Gastroesophageal sphincter (tissue), 4 donors: Measurements from ENCODE around the gene MESD. TPM values are rescaled to one million over a fixed set of nuclear protein-coding genes. Genes with fewer than 3 reads are reported as not detected.
A peak's percentile ranks its signal among the peaks of the same experiment; 100 is the strongest.

Source experiments
- ATAC-seq: fragments of 150-250 bp; one replicate; pipeline ENCODE4 v1.9.1; 2016; ENCODE audit warnings: mild to moderate bottlenecking, moderate library complexity
- H3K27ac ChIP-seq, 4 donors: fragments of 200-600 bp; sonication (generic) in 3 of 4; 1 replicate in 3 of 4; 2 replicates in 1 of 4; pipeline ENCODE4 v1.5.1; 2016 to 2019
- H3K27me3 ChIP-seq: fragments of 200-600 bp; sonication (generic); one replicate; pipeline ENCODE4 v1.5.1; 2019
- H3K36me3 ChIP-seq, 2 donors: fragments of 200-600 bp; sonication (generic); one replicate each; pipeline ENCODE4 v1.5.1; 2019; ENCODE audit warnings: control low read depth in 1 of 2
- H3K4me1 ChIP-seq, 3 donors: fragments of 200-600 bp; sonication (generic); 1 replicate in 2 of 3; 2 replicates in 1 of 3; pipeline ENCODE4 v1.5.1; 2016 to 2019; ENCODE audit warnings: control low read depth in 2 of 3
- H3K4me3 ChIP-seq, 2 donors: fragments of 200-600 bp; sonication (generic); one replicate each; pipeline ENCODE4 v1.5.1; 2019; ENCODE audit warnings: mild to moderate bottlenecking in 1 of 2, moderate library complexity in 1 of 2
- H3K9me3 ChIP-seq, 3 donors: fragments of 200-600 bp; sonication (generic); one replicate each; pipeline ENCODE4 v1.5.1; 2017 to 2019; ENCODE audit warnings: control low read depth in 2 of 3
- EP300 ChIP-seq: sonication (generic); formaldehyde crosslinking; IDR thresholded peaks from one replicate; pipeline ENCODE4 v1.6.1; 2017; ENCODE audit warnings: antibody characterized with exemption, mild to moderate bottlenecking
- POLR2A ChIP-seq, 2 donors: fragments of 450-650 bp; IDR thresholded peaks; one replicate each; pipeline ENCODE4 v1.6.1; 2017; ENCODE audit warnings: antibody characterized with exemption in 2 of 2, mild to moderate bottlenecking in 2 of 2, moderate library complexity in 1 of 2
- POLR2AphosphoS5 ChIP-seq: sonication (generic); formaldehyde crosslinking; IDR thresholded peaks from one replicate; pipeline ENCODE4 v1.6.1; 2017; ENCODE audit warnings: antibody characterized with exemption
- WGBS, 2 donors: methylation state at CpG; one replicate each; pipeline ENCODE4 v1.1.5; 2018; ENCODE audit warnings: low coverage in 1 of 2; 5-methylcytosine and 5-hydroxymethylcytosine counted together
- total RNA-seq, 4 donors: library from RNA; depleted of rRNA; stranded (reverse); fragments of >200 nt; gene quantifications; one replicate each; pipeline ENCODE4 v1.1.0, GENCODE V29; 2016
- TF ChIP-seq, protein P1 (sequence below), 4 experiments: fragments of 200-600 bp in 2 of 4; fragments of 450-650 bp in 2 of 4; sonication (generic) in 1 of 4; IDR thresholded peaks; one replicate each; pipeline ENCODE4 v1.5.1; 2017 to 2019; ENCODE audit warnings: antibody characterized with exemption in 4 of 4, mild to moderate bottlenecking in 2 of 4, moderate library complexity in 2 of 4

The MESD gene
- total RNA-seq, 4 donors from 2014 or later = 16.2 to 26.9 (median 20.1) TPM

DNA sequence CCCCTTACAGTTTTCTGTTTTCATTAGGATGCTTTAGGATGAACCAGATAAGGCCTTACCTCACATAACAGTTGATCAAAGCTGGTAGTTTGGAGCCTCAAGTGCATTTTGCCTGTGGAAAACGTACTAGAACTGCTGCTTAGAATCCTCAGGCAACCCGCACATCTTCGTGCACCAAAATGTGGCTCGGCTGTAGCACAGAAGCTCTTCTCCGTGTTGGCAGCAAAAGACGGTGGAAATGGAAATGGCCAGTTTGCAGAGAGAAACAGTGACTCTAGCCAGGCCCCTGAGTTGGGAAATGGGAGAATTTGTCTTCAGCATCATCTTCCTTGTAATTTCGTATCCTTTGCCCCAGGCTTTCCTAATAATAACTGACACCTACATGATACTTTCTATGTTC is 31.7 kb upstream of the MESD start:
- H3K36me3 ChIP-seq = no peaks in the 10 kb centered on the region
- TF ChIP-seq POLR2AphosphoS5 = no peak
- TF ChIP-seq, protein P1, sequence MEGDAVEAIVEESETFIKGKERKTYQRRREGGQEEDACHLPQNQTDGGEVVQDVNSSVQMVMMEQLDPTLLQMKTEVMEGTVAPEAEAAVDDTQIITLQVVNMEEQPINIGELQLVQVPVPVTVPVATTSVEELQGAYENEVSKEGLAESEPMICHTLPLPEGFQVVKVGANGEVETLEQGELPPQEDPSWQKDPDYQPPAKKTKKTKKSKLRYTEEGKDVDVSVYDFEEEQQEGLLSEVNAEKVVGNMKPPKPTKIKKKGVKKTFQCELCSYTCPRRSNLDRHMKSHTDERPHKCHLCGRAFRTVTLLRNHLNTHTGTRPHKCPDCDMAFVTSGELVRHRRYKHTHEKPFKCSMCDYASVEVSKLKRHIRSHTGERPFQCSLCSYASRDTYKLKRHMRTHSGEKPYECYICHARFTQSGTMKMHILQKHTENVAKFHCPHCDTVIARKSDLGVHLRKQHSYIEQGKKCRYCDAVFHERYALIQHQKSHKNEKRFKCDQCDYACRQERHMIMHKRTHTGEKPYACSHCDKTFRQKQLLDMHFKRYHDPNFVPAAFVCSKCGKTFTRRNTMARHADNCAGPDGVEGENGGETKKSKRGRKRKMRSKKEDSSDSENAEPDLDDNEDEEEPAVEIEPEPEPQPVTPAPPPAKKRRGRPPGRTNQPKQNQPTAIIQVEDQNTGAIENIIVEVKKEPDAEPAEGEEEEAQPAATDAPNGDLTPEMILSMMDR (IDR thresholded peaks at IDR 0.05) = no peak
- no peak for TF ChIP-seq POLR2A (IDR thresholded peaks at IDR 0.05)
- TF ChIP-seq EP300 = no peak
- no peak overlapping the region for H3K4me3 ChIP-seq
- H3K4me1 ChIP-seq = peaks cover 0 to 33% (median 4%) of the 10 kb centered on the region in 3 donors
- no peaks in the 10 kb centered on the region for H3K27me3 ChIP-seq
- ATAC-seq = no peak
- H3K9me3 ChIP-seq = no peaks in the 10 kb centered on the region
- WGBS, 2 donors = 87 to 100% methylated on average over 2 to 7 of the region's 7 CpGs
- H3K27ac ChIP-seq = no peak overlapping the region

- TF ChIP-seq POLR2AphosphoS5 (no peak), POLR2A (IDR thresholded peaks at IDR 0.05) (no peak), EP300 (no peak)
- TF ChIP-seq, protein P1 (IDR thresholded peaks at IDR 0.05) = no peak
- no peak overlapping the region for H3K4me3 ChIP-seq
- no peak for ATAC-seq
- no peaks in the 10 kb centered on the region for H3K36me3 ChIP-seq
- H3K27ac ChIP-seq = no peak overlapping the region
- no peaks in the 10 kb centered on the region for H3K27me3 ChIP-seq
- WGBS, 2 donors = 88% methylated on average over 1 of the region's 2 CpGs; no CpG with 5 or more reads in 1 of the 2 donors
- no peaks in the 10 kb centered on the region for H3K9me3 ChIP-seq
- H3K4me1 ChIP-seq = peaks cover 0 to 31% (median 5%) of the 10 kb centered on the region in 3 donors
Observed at GRCh38 chr15:81018197-81018596, 28.6 kb upstream of the MESD start.

DNA sequence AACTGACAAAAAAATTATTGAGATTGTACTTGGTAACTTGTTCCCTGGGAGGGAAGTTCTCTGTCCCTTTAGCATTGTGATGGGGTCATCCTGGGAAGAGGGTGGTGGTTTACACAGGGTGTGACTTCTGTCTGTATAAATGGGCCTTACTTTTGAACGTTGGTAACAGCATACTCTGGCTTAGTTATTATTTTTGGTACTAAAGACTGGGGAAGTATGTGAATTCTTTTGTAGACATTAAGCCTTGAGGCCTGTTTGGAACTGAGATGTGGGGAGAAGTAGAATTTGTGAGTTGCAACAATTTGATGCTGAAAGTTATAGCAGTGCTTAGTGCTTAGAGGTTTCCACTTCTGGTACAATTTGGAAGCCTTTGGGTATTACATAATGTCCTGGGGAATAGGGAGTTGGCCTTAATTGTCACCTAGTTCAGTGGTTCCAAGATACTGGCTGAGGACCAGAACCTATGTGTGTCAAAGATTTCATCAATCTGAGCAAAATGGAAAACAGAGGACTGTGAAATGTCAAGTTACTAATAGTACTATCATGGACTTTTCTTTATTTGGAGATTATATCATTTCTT is 27.0 kb upstream of the MESD start:
- peak overlapping the region in 3 of 4 donors; percentile 39 to 62 (median 62) for H3K27ac ChIP-seq
- H3K9me3 ChIP-seq = no peaks in the 10 kb centered on the region
- TF ChIP-seq POLR2A (IDR thresholded peaks at IDR 0.05) (no peak), EP300 (no peak), POLR2AphosphoS5 (peak; percentile 32)
- TF ChIP-seq, protein P1 (IDR thresholded peaks at IDR 0.05) = no peak
- peaks cover 0 to 31% (median 5%) of the 10 kb centered on the region in 3 donors for H3K4me1 ChIP-seq
- H3K27me3 ChIP-seq = no peaks in the 10 kb centered on the region
- no peaks in the 10 kb centered on the region for H3K36me3 ChIP-seq
- ATAC-seq = peak; percentile 84
- WGBS, 2 donors = 12% methylated on average over 1 of the region's 1 CpG; no CpG with 5 or more reads in 1 of the 2 donors
- H3K4me3 ChIP-seq = no peak overlapping the region

- Histone ChIP-seq H3K9me3 (no peaks in the 10 kb centered on the region), H3K4me1 (peaks cover 0 to 31% (median 5%) of the 10 kb centered on the region in 3 donors), H3K4me3 (no peak overlapping the region), H3K36me3 (no peaks in the 10 kb centered on the region), H3K27ac (peak overlapping the region in 3 of 4 donors; percentile 48 to 62 (median 62)), H3K27me3 (no peaks in the 10 kb centered on the region)
- 64 to 76% methylated on average over 4 of the region's 8 CpGs for WGBS, 2 donors
- ATAC-seq = peak; percentile 59
- TF ChIP-seq POLR2AphosphoS5 (no peak), EP300 (no peak), POLR2A (IDR thresholded peaks at IDR 0.05) (no peak)
- TF ChIP-seq, protein P1 (IDR thresholded peaks at IDR 0.05) = no peak
Observed at GRCh38 chr15:81015621-81016488, 26.2 kb upstream of the MESD start.
